CD4-positive, CD25-positive, alpha-beta regulatory T cell (primary cell): ENCODE data around the gene RNASEH2A. TPM values are rescaled to one million over a fixed set of nuclear protein-coding genes. Genes with fewer than 3 reads are reported as not detected.

ENCODE experiments used
- ATAC-seq, 2 donors: fragments of 150-1000 bp; cut with Tn5 transposase; one replicate each; pipeline ENCODE4 v1.10.0; 2021; ENCODE audit warnings: low read depth in 2 of 2, moderate number of reproducible peaks in 2 of 2, moderate library complexity in 1 of 2
- DNase-seq, 3 donors: peaks; one replicate each; pipeline versions ENCODE4 v3.0.0 to v3.0.0-alpha.2; 2012 to 2022; ENCODE audit warnings: mixed read lengths in 1 of 3
- H3K27ac ChIP-seq: one replicate; pipeline ENCODE4 v1.7.0; 2013; ENCODE audit warnings: mild to moderate bottlenecking, low read length; ENCODE audit not compliant: insufficient read depth, poor library complexity, severe bottlenecking
- H3K27me3 ChIP-seq: one replicate; pipeline ENCODE4 v1.7.0; 2013; ENCODE audit warnings: low read length; ENCODE audit not compliant: control insufficient read depth, insufficient read depth
- H3K36me3 ChIP-seq: one replicate; pipeline ENCODE4 v1.7.0; 2013; ENCODE audit warnings: mild to moderate bottlenecking, low read length, moderate library complexity; ENCODE audit not compliant: control insufficient read depth, insufficient read depth
- H3K4me1 ChIP-seq: 2 replicates; pipeline ENCODE4 v1.7.0; 2013; ENCODE audit warnings: mild to moderate bottlenecking, low read length; ENCODE audit not compliant: insufficient read depth, control insufficient read depth, poor library complexity, severe bottlenecking
- H3K4me3 ChIP-seq: one replicate; pipeline ENCODE4 v1.7.0; 2013; ENCODE audit warnings: low read depth, mild to moderate bottlenecking, low read length, moderate library complexity
- H3K9me3 ChIP-seq, 2 experiments: 1 replicate in 1 of 2; 2 replicates in 1 of 2; pipeline ENCODE4 v1.7.0; 2013; ENCODE audit warnings: low read length in 2 of 2, mild to moderate bottlenecking in 1 of 2, moderate library complexity in 1 of 2; ENCODE audit not compliant: control insufficient read depth in 2 of 2
- H3K27ac Mint-ChIP-seq, 3 donors: one replicate each; pipeline ENCODE4 v1.8.0; 2020 to 2022; ENCODE audit warnings: mild to moderate bottlenecking in 3 of 3, mixed read lengths in 3 of 3, moderate library complexity in 2 of 3
- H3K27me3 Mint-ChIP-seq: one replicate; pipeline ENCODE4 v1.8.0; 2022; ENCODE audit warnings: mild to moderate bottlenecking, mixed read lengths
- H3K36me3 Mint-ChIP-seq: one replicate; pipeline ENCODE4 v1.8.0; 2020; ENCODE audit warnings: mixed read lengths
- H3K4me1 Mint-ChIP-seq, 4 donors: one replicate each; pipeline ENCODE4 v1.8.0; 2020 to 2022; ENCODE audit warnings: mixed read lengths in 4 of 4, mild to moderate bottlenecking in 1 of 4
- H3K4me3 Mint-ChIP-seq, 4 donors: one replicate each; pipeline ENCODE4 v1.8.0; 2020 to 2022; ENCODE audit warnings: mild to moderate bottlenecking in 4 of 4, mixed read lengths in 4 of 4, moderate library complexity in 3 of 4
- H3K9me3 Mint-ChIP-seq, 7 donors: one replicate each; pipeline ENCODE4 v1.8.0; 2020 to 2022; ENCODE audit warnings: mixed read lengths in 7 of 7, mild to moderate bottlenecking in 3 of 7, moderate library complexity in 2 of 7
- polyA plus RNA-seq, 4 donors: library from polyadenylated mRNA; unstranded; fragments of 300-500 nt; fragmentation: Illumina TruSeq; gene quantifications; one replicate each; pipeline ENCODE4 v1.2.3, GENCODE V29; 2021
- total RNA-seq: library from RNA; stranded (reverse); gene quantifications from one replicate; pipeline ENCODE4 v1.2.3, GENCODE V29; 2022

RNASEH2A gene
- total RNA-seq = 4.7 TPM
- 10 to 100 TPM; 18.7 to 27.5 (median 23.4) TPM for polyA plus RNA-seq

GRCh38 chr19:12806242-12807081, at the start of gene RNASEH2A:
Gene RNASEH2A (plus strand): TSS chr19:12806584. CDS start chr19:12806674, 90 bp downstream.
- H3K4me1 Mint-ChIP-seq = peaks cover 5 to 27% (median 12%) of the 10 kb centered on the region in 4 donors
- peaks cover 2% of the 10 kb centered on the region for H3K36me3 ChIP-seq
- peaks cover 4% of the 10 kb centered on the region for H3K27me3 Mint-ChIP-seq
- peak within 1 kb of the TSS in 2 of 3 donors; percentile 91 to 97 for H3K27ac Mint-ChIP-seq
- H3K9me3 ChIP-seq = no peaks in the 10 kb centered on the region
- no peaks in the 10 kb centered on the region for H3K9me3 Mint-ChIP-seq
- ATAC-seq (peak; percentile 86 to 89), DNase-seq (peak; percentile 75 to 94 (median 84))
- H3K4me1 ChIP-seq = peaks cover 24% of the 10 kb centered on the region
- H3K36me3 Mint-ChIP-seq = peaks cover 5% of the 10 kb centered on the region
- no peaks in the 10 kb centered on the region for H3K27me3 ChIP-seq
- peak within 1 kb of the TSS; percentile 89 to 99 (median 92) for H3K4me3 Mint-ChIP-seq
- peak within 1 kb of the TSS; percentile 68 for H3K27ac ChIP-seq
- H3K4me3 ChIP-seq = peak within 1 kb of the TSS; percentile 74

- no peaks in the 10 kb centered on the region for H3K9me3 Mint-ChIP-seq
- H3K9me3 ChIP-seq = no peaks in the 10 kb centered on the region
- H3K27ac Mint-ChIP-seq = no peak overlapping the region
- H3K27me3 Mint-ChIP-seq = peaks cover 19% of the 10 kb centered on the region
- H3K4me1 Mint-ChIP-seq = peaks cover 0 to 12% (median 4%) of the 10 kb centered on the region in 4 donors
- peak overlapping the region in 1 of 4 donors; percentile 35 for H3K4me3 Mint-ChIP-seq
- H3K4me3 ChIP-seq = no peak overlapping the region
- H3K4me1 ChIP-seq = peaks cover 8% of the 10 kb centered on the region
- no peaks in the 10 kb centered on the region for H3K27me3 ChIP-seq
- H3K36me3 Mint-ChIP-seq = peaks cover 3% of the 10 kb centered on the region
- H3K27ac ChIP-seq = no peak overlapping the region
- DNase-seq = peak; percentile 39 to 67 (median 56)
- ATAC-seq = peak; percentile 67
- H3K36me3 ChIP-seq = no peaks in the 10 kb centered on the region
Measured at GRCh38 chr19:12757544-12758274, 48.7 kb upstream of the RNASEH2A start.

- ATAC-seq = no peak
- Mint-ChIP-seq H3K9me3 (no peaks in the 10 kb centered on the region), H3K27ac (no peak overlapping the region), H3K4me3 (no peak overlapping the region), H3K36me3 (peaks cover 3% of the 10 kb centered on the region), H3K4me1 (peaks cover 0 to 12% (median 4%) of the 10 kb centered on the region in 4 donors), H3K27me3 (peaks cover 13% of the 10 kb centered on the region)
- peaks cover 8% of the 10 kb centered on the region for H3K4me1 ChIP-seq
- no peaks in the 10 kb centered on the region for H3K9me3 ChIP-seq
- no peak for DNase-seq
- H3K36me3 ChIP-seq = no peaks in the 10 kb centered on the region
- no peak overlapping the region for H3K27ac ChIP-seq
- H3K27me3 ChIP-seq = no peaks in the 10 kb centered on the region
- H3K4me3 ChIP-seq = no peak overlapping the region
Measured at GRCh38 chr19:12759686-12760085, 46.7 kb upstream of the RNASEH2A start.

- H3K4me3 ChIP-seq = no peak overlapping the region
- Mint-ChIP-seq H3K9me3 (peaks cover 0 to 1% (median 0%) of the 10 kb centered on the region in 7 donors), H3K4me3 (no peak overlapping the region), H3K27ac (no peak overlapping the region), H3K36me3 (peaks cover 10% of the 10 kb centered on the region), H3K4me1 (peaks cover 0 to 6% (median 4%) of the 10 kb centered on the region in 4 donors), H3K27me3 (peaks cover 9% of the 10 kb centered on the region)
- H3K9me3 ChIP-seq = no peaks in the 10 kb centered on the region
- no peak for DNase-seq
- H3K27me3 ChIP-seq = no peaks in the 10 kb centered on the region
- H3K27ac ChIP-seq = no peak overlapping the region
- no peaks in the 10 kb centered on the region for H3K4me1 ChIP-seq
- no peak for ATAC-seq
- no peaks in the 10 kb centered on the region for H3K36me3 ChIP-seq
Measured at GRCh38 chr19:12763100-12763499, 43.3 kb upstream of the RNASEH2A start.

DNA sequence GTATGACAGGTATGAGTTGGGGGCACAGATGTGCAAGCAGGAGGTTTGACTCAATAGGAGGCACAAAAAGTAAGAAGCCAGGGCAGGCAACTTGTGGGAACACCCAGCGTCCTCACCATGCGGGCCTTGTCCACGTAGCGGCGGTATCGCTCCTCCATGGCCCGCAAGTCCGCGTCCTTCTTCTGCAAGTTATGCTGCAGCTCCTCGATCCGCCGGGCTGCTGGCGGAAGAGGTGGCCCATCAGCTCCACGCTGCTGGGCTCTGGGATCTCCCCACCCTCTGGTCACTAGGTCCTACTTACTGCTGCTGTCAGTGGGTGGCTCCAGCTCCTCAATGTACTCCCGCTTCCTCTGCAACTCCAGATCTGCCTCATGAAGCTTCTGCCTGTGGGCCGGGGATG, 41.7 kb upstream of the RNASEH2A start:
- Histone ChIP-seq H3K4me3 (no peak overlapping the region), H3K36me3 (no peaks in the 10 kb centered on the region), H3K27me3 (no peaks in the 10 kb centered on the region), H3K27ac (no peak overlapping the region), H3K9me3 (no peaks in the 10 kb centered on the region), H3K4me1 (peaks cover under 1% of the 10 kb centered on the region)
- ATAC-seq (no peak), DNase-seq (no peak)
- Mint-ChIP-seq H3K4me3 (no peak overlapping the region), H3K36me3 (peaks cover 10% of the 10 kb centered on the region), H3K27ac (no peak overlapping the region), H3K4me1 (peaks cover 0 to 10% (median 6%) of the 10 kb centered on the region in 4 donors), H3K9me3 (peaks cover 0 to 1% (median 0%) of the 10 kb centered on the region in 7 donors), H3K27me3 (peaks cover 4% of the 10 kb centered on the region)

- H3K9me3 ChIP-seq = no peaks in the 10 kb centered on the region
- DNase-seq (peak; percentile 68 to 81 (median 71)), ATAC-seq (peak in 1 of 2 donors; percentile 50)
- H3K27me3 ChIP-seq = no peaks in the 10 kb centered on the region
- Mint-ChIP-seq H3K27me3 (no peaks in the 10 kb centered on the region), H3K4me1 (peaks cover 0 to 8% (median 4%) of the 10 kb centered on the region in 4 donors), H3K27ac (no peak overlapping the region), H3K9me3 (peaks cover 0 to 1% (median 0%) of the 10 kb centered on the region in 7 donors), H3K36me3 (peaks cover 7% of the 10 kb centered on the region), H3K4me3 (no peak overlapping the region)
- H3K27ac ChIP-seq = no peak overlapping the region
- H3K4me1 ChIP-seq = peaks cover 5% of the 10 kb centered on the region
- no peak overlapping the region for H3K4me3 ChIP-seq
- no peaks in the 10 kb centered on the region for H3K36me3 ChIP-seq
Measured at GRCh38 chr19:12766051-12766521, 40.3 kb upstream of the RNASEH2A start.

DNA sequence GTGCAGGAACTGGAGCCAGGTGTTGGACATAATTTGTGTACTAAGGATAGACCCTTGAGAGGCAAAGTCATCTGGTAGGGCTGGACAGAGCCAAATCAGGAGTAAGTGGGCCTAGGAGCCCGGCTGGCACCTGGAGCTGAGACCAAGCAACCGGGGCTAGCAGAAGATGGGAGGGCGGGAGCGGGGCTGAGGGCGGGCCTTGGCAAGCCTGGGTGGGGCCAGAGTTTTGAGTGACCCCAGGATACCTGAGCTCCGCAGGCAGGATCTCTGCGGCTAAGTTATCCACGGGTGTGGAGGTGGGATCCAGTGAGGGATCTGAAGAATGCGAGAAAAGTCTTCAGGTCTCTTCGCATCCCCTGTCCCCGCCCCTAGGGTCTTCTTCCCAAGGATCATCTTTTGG, 39.2 kb upstream of the RNASEH2A start:
- Mint-ChIP-seq H3K4me3 (no peak overlapping the region), H3K27me3 (no peaks in the 10 kb centered on the region), H3K27ac (no peak overlapping the region), H3K9me3 (peaks cover 0 to 1% (median 0%) of the 10 kb centered on the region in 7 donors), H3K4me1 (peaks cover 0 to 8% (median 4%) of the 10 kb centered on the region in 4 donors), H3K36me3 (peaks cover 7% of the 10 kb centered on the region)
- Histone ChIP-seq H3K27me3 (no peaks in the 10 kb centered on the region), H3K27ac (no peak overlapping the region), H3K4me3 (no peak overlapping the region), H3K4me1 (peaks cover 5% of the 10 kb centered on the region), H3K9me3 (no peaks in the 10 kb centered on the region), H3K36me3 (no peaks in the 10 kb centered on the region)
- ATAC-seq (no peak), DNase-seq (no peak)
